Hypothalamus (tissue), 51 donors: ENCODE results near the gene CREBBP.

ENCODE experiments used
- DNase-seq, 51 donors: peaks; one replicate each; lab custom pipeline; 2025; lab: John Stamatoyannopoulos, UW

Gene CREBBP

GRCh38 chr16:3745751-3746355, 134.7 kb downstream of the CREBBP start:
- DNase-seq = no peak

GRCh38 chr16:3744018-3744417, 136.5 kb downstream of the CREBBP start:
- DNase-seq = no peak

- no peak for DNase-seq
Observed at GRCh38 chr16:3740934-3741333, 139.6 kb downstream of the CREBBP start.

- no peak for DNase-seq
Observed at GRCh38 chr16:3740186-3740585, 140.3 kb downstream of the CREBBP start.

GRCh38 chr16:3739636-3740035, 140.9 kb downstream of the CREBBP start:
- no peak for DNase-seq

GRCh38 chr16:3738541-3738940, 142.0 kb downstream of the CREBBP start:
- DNase-seq = no peak

- DNase-seq = no peak
Observed at GRCh38 chr16:3738128-3738527, 142.4 kb downstream of the CREBBP start.

- DNase-seq = no peak
Observed at GRCh38 chr16:3737181-3737580, 143.3 kb downstream of the CREBBP start.

- DNase-seq = no peak
Observed at GRCh38 chr16:3736116-3736515, 144.4 kb downstream of the CREBBP start.

GRCh38 chr16:3735541-3735940, 145.0 kb downstream of the CREBBP start:
- no peak for DNase-seq

GRCh38 chr16:3734758-3735221, 145.7 kb downstream of the CREBBP start:
- no peak for DNase-seq

- no peak for DNase-seq
Observed at GRCh38 chr16:3734084-3734757, 146.3 kb downstream of the CREBBP start.

- no peak for DNase-seq
Observed at GRCh38 chr16:3732171-3732570, 148.3 kb downstream of the CREBBP start.

- DNase-seq = no peak
Observed at GRCh38 chr16:3731126-3731935, 149.2 kb downstream of the CREBBP start.

- no peak for DNase-seq
Observed at GRCh38 chr16:3730161-3731125, 150.1 kb downstream of the CREBBP start.

GRCh38 chr16:3729161-3730112, 151.1 kb downstream of the CREBBP start:
- no peak for DNase-seq

GRCh38 chr16:3728424-3729160, 151.9 kb downstream of the CREBBP start:
- no peak for DNase-seq

GRCh38 chr16:3727806-3728381, 152.6 kb downstream of the CREBBP start:
- DNase-seq = no peak
